ENCODE measurements around the gene ERCC6.

DNA sequence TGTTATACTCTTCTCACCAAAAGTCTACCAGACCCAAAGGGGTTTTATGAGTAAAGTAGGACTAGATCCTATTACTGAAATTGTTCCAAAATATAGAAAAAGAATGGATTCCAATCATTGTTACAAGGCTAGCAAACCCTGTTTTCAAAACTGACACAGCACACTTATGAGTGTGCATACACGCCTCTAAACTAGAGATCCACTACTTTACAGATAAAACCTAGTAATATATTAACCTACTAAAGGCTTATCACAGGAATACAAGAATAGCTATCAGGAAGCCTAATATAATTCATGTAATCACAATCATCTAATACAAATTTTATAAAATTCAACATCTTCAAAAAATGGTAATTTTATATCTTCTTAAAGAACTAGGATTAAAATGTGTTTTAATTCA is 52.2 kb downstream of the ERCC6 start:
- TF ChIP-seq CTCF (IDR thresholded peaks at IDR 0.05): no peak
- TF ChIP-seq POLR2A (IDR thresholded peaks at IDR 0.05): no peak

All from testis (tissue), 2 donors.